C1 segment of cervical spinal cord (tissue), 14 donors: Measurements from ENCODE around the gene PLXNB2.

Experiments
- DNase-seq, 14 donors: peaks; one replicate each; lab custom pipeline; 2025; lab: John Stamatoyannopoulos, UW

Gene PLXNB2

DNA sequence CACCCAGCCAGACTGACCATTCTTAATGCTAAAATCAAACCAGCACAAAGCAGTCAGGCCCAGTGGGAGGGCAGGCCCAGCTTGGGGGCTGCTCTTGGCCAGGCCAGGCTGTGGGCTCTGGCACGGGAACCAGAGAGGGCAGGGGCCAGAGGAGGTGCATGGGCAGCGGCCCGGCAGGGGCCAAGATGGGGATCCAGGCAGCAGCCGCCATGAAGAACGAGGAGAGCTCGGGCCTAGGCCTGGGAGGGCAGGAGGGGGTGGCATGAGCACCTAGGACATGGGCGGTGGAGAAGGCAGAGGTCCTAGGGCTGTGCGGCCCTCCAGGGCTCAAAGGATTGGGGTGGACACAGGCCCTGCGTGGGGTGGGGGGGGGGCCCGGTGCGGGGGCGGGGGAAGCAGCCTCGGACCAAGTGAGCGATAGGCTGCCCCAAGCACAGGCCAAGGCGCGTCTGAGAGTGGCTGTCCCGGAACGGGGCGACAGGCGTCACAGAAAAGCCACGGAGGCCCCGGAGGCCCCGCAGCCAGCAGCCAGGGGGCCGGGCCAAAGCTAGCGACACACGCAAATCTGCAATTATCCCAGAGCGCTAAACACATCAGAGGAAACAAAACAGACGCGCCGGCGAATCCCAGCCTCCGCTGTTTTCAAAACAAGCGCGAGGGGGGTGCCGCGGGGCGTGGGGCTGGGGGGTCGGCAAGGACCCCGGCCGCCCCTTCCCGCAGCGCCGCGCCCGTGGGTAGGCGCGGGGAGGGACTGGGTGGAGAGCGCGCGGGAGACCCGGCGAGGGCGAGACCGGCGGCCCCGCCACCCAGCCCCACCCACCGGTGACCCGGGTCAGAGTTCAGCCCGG lies 8.3 kb downstream of the PLXNB2 start:
- no peak for DNase-seq

DNA sequence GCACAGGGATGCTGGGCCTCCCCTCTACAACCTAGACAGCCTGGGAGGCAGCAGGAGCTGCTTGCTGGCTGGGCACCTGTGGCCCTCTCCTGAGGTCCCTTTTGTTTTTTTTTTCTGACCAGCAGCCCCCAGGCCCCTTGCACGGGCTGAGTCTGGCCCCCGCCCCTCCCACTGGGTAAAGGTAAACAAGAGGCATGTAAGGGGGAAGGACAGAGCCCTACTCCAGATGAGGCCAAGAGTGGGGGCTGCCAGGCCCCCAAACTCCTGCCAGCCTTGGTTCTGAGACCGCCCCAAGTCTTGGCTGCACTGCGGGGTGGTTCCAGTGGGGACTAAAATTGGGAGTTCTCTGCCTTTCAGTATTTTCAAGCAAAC lies 9.2 kb downstream of the PLXNB2 start:
- DNase-seq, result no peak

DNA sequence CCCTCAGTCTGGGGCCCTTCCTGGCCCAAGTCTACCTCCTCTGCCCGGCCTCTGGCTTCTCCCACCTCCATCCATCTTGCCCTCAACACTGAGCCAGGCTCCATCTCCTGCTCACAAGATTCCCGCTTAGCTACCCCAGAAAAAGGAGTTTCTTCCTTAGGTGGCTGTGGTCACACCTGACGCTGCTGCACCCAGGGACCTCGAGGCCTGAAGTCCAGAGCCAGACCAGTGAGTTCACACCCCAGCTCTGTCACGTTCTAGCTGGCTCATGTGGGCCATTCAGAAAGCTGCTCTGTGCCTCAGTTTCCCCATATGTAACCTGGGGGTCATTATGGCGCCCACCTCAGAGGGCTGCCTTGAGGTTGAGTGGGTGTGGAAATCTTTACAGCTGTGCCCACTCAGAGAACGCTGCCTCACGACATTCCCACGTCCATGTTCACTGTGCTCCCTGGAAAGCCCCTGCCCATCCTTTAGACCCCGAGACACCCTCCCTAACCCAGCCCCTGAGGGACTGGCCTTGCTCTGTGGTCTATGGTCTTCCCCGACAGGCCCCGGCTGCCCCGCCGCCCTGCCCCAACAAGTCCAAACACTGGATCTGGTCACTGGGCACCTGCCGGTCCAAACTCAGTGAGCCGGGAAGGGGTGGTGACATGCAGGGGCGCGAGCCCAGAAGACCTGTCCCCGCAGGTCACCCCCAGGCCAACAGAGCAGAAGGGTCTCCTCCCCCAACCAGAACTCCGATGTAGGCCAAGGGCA lies 9.8 kb downstream of the PLXNB2 start:
- DNase-seq, result no peak

DNA sequence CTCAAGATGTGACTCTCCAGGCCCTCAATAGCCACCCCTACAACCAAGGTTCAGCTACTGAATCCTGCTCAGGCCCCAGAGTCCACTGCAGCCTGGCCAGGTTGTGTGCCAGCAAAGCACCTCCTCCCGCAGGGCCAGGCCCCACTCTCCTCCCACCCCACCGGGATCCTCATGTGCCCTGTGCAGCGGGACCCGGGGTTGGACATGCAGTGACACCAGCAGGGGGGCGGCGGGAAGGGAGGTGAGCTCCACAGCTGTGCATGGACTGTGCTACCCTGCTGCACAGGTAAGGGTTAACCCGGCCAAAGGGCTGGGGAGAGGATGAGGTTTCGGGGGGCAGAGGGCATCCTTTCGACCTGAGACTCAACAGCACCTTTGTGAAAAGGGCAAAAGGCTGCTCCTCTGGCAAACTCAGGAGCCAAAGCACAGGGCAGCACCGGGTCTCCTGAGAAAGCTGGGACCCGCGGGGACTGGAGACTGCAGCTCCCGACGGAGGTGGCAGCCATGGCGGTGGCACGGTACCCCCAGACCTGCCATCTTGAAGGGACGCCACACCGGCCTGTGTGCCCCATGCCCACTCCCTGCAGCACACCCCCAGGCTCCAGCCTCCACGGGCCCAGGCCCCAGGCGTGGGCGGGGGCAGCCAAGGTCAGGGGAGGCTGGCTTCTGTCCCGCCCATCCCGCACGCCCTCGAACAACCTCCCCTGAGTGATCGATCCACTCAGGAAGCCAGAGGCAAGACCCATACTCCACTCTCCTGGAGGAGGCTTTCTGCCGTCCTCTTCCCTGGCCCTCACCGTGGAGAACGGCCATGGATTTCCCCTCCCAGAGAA lies 10.6 kb downstream of the PLXNB2 start:
- no peak for DNase-seq

DNA sequence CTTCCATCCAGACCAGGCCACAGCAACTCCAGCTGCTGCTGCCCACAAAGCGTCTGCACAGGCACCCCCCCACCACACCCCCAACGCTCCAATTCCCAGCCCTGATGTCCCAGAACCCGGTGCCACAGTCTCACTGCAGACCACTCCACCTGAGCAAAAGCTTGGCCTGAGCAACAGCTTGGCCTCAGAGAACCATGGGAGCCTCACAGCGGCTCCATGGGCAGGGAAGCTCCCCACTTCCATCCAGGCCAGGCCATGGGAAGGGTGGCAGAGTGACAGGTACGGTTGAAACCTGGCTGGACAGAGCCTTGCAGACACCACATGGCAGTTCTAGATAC lies 13.2 kb downstream of the PLXNB2 start:
- no peak for DNase-seq

DNA sequence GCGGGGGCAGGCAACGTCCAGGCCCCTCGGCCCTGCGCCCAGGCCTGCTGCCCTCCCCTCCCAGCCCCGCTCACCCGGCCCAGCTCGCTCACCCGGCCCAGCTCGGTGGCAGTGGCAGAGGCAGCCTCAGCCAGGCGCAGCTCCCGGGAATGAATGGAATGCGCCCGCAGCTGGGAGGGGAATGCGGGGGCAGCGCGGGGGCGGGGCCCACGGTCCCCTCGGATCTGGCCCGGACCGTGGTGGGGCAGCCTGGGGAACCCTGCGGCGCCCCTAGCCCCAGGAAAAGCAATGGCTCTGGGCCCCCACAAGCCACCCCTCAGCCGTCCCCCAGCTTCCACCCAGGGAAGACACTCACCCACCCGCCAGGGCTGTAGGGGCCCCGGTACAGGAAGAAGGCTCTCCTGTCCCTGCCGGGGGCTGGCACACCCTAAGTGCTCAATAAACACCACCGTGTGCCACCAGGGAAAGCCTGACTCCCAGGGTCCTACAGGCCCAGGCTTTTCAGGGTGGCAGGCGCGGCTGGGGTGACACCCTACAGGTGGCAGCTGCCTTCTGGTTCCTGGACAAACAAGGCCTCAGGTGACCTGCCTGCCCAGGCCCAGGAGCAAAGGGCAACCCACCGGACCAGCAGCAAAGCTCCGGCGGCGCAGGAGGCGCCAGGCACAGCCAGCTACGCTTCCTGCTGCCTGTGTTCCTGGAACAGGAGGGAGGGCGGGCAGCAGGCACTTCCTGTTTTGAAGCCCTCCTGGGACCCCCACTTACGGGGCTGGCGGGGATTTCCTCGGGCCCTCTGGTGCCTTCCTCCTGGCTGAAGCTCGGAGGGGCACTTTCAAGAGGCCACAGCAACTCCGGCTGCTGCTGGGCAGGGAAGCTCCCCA lies 13.8 kb downstream of the PLXNB2 start:
- DNase-seq, result peak in 4 of 14 donors; percentile 36 to 67 (median 39)

DNA sequence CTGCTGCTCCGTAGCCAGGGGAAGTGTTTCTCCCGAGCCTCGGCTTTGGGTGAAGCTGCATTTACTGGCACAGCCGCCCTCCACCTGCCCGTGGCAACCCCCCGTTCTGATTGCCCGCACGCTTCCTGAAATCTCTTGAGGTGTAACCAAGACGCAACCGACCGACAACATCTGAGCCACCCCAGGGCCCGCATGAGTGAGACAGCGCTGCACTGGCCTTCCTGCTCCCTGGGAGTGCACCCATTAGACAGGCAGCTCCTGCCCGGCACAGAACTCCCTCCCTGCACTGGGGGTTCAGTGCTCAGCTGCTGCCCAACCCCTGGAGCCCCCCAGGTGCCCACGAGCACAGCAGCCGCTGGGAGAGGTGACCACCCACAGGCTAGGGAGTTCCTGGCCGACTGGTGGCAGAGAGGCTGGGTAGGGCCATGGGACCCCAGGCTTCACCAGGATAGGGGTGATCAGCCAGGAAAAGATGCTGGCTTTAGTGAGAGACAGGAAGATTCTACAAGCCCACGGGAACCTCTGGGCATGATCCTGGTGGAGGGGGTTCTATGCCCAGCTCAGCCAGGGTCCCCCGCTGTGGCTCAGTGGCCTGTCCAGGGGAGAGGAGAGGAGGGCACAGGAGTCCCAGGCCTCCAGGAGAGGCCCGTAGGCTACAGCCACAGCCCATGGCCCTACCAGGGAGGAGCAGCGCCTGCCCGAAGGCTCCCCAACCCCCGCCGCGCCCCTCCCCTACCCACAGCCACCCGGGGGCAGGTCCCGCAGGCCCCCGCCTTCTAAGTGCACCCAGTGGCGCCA lies 14.6 kb downstream of the PLXNB2 start:
- DNase-seq, result peak in 2 of 14 donors; percentile 34 to 44

DNA sequence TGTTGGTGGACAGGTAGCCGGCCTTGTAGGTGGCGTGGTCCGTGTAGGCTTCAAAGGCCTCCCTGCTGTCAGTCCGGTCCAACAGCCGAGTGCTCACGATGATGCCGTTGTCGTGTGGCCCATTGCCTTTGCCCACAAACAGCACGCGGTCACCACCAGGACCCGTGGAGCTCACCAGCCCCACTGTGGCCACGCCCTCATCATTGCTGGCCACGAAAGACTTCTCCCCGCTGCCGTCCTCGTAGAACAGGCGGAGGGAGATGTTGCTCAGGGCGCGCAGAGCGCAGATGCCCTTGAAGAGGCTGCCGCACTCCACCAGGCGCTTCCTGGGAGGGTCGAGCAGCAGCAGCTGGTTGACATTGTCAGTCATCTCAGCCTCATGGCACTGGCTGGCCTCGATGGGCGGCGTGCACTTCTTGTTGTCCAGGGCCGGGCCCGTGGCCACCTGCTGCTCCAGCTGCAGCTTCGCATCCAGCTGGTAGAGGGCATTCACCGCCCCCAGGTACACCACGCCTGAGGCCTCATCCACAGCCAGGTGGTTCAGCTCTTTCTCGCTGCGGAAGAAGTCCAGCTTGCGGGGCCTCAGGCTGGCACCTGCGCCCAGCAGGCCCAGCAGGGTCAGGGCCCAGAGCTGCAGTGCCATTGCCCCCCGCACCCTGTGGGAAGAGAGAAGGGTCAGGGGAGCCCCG lies 17.4 kb downstream of the PLXNB2 start:
- DNase-seq, result no peak

DNA sequence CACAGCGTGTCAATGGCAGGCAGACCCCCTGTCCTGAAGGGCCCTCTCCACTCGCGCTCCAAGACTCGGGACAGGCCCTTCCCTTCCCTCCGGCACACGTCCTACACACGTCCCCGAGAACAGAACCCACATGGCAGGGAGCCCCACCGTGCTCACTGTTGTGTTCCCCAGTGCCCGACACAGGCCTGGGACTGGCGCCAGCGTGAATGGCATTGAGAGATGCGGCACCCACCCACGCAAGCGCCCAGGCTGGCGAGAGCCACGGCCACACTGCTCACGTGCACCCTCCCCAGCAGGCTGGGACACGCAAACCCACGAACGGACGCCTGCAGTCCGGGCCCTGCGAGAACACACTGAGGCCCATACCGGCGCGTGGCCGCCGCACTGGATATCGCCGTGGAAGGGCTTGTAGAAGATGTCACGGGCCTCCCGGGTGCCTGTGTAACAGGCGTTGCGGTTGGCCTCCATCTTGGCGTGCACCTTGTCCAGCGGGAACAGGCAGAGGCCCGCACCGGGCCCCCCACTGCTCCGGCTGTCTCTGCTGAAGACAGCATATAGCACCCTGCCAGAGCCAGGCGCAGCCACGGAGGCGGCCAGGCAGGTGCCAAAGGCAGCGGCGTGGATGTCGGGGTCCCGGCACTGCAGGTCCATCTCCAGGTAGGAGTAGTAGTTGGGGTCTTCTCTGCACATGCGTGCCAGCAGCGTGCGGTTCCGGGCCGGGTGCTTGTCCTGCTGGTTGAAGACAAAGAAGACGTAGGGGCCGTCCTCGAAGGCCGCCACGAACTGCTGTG lies 18.1 kb downstream of the PLXNB2 start:
- no peak for DNase-seq

DNA sequence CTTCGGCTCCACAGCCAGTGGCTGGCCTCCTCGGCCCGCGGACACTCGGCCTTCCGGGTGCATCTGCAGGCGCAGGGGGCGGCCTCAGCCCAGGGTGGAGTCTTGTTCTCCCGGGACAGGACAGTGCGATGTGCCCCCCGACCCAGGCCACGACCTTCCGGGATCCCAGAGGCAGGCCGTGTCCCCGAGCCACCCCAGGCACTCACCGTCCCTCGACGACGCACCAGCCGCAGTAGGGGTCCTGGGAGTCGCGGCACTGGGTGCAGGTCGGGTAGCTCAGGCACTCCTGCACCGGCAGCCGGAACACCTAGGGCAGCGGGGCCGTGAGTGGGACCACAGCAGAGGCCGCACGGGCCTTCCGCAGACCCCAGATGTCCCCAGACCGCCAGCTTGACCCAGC lies 19.7 kb downstream of the PLXNB2 start:
- DNase-seq, result no peak

DNA sequence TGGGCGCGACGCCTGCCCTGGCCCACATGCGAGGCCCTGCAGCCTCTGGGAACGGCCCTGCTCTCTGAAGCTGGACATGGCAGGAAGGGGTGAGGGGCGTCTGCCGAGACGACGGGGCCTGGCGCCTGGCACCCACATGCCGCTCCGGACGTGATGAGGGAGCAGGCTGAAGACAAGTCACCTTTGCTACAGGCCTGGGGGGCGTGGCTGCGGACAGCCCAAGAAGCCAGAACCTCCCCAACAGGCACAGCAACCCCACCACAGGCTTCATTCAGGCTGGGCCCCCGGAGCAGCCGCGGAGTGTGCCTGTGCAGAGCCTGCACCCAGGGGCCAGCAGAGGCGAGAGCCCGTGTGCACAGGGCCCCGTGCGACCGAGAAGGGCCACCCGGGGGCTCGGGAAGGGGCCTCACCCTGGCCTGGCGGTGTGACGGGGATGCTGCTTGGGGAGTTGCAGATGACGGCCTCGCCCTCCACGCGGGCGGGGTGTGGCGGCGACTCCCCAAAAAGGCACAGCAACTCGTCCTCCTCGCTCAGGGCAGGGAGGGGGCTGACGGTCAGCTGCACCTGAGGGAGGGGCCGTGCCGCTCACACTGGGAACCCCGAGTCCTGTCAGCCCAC lies 20.6 kb downstream of the PLXNB2 start:
- no peak for DNase-seq

DNA sequence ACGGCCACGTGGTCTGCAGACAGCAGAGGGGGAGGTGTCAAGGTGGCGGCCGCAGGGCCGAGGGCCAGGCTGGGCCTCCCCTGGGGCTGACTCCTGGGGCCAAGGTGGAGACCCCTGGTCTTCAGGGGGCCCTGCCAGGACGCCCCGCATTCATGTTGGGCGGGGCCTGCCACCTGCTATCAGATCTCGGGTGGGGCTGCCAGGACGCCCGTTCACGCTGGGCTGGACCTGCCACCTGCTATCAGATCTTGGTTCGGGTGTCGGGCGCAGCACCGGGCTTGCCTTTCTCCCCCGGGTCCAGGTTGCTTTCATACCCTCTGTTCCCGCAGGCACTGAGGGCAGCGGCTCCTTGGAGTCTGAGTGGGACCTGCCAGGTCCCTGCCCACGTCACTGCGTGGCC lies 21.2 kb downstream of the PLXNB2 start:
- DNase-seq, result no peak

DNA sequence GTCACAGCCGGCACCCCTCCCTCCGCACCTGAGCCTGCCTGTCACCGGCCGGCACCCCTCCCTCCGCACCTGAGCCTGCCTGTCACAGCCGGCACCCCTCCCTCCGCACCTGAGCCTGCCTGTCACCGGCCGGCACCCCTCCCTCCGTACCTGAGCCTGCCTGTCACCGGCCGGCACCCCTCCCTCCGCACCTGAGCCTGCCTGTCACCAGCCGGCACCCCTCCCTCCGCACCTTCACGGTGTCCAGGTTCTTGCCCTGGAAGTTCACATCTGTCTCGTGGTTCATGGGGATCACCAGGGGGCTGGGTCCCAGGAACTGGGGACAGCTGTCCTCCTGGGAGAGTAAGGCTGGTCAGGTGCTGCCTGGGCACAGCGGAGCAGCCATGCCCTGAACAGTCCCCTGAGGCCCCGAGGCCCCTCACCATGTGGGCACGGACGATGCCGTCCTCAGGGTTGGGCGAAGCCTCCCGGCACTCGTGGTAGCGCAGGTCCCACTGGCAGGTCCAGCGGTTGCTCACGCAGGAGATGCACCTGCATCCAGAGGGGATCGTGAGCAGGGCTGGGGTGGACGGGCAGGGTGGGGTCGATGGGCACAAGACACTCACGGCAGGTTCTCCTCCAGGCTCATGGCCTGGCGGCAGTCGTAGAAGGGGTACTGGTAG lies 21.7 kb downstream of the PLXNB2 start:
- DNase-seq, result no peak

DNA sequence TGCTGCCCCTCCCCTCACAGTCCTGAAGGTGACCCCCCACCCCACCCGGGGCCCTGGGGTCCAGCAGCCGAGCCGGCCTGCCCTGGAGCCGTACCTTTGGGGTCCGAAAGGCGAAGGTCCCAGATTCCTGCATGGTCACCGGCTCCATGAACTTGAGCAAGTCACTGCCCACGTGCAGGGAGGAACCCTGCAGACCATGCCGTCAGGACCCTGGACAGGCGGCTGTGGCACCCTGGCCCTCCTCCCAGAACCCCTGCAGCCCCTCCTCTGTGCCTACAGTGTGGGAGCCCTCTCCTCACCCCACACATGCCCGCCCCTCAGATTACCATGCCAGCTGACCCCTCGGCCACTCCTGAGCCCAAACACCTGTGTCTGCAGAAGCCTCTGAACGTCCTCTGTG lies 23.0 kb downstream of the PLXNB2 start:
- no peak for DNase-seq

DNA sequence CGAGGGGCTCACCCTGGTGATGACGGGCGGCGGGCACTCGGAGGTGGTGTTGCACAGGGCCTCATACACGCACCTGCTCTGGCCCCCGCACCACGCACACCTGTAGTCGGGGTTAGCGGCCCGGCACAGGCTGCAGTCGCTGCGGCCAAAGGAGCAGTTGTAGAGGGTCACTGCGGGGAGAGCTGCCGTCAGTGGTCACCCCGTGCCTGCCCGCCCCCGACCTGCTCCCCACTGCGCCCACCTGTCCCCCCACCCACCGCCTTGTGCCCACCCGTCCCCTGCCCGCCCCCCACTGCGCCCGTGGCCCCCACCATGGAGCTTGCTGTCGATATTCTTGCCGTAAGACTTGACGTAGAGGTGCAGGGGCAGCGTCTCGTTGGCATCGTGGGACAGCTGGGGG lies 23.6 kb downstream of the PLXNB2 start:
- DNase-seq, result no peak

DNA sequence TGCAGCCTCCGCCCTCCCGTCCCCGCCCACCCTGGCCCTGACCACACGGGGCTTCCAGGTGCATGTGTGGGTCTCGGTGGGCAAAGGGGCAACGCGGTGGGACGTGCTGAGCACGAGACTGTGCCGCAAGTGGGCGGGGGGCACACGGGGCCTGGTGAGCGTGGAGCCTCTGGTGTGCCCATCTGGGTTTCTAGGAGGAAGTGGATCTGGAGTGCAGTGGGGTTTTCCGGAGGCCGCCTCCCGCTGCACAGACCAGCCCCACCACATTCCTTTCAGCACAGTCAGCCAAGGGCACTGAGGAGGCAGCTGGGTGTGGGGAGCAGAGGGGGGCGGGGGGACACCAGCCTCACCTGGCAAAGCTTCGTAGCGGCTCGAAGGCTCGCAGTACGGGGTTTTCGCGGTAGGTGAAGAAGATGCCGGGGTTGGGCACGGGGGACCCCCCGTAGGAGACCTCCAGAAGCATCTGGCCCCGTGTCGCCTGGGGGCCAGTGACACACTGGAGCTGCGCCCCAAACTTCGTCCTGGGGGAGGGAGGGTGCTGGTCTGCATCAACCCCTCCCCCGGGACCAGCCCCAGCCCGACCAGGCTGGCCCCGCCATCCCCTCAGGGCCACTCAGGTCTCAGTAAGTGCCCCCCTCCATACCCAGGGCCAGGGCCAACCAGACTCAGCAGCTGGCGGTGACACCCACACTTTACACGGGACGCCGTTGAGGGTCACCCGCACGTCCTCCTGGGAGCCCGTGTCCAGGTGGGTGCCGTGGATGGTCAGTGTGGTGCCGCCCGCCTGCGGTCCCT lies 24.9 kb downstream of the PLXNB2 start:
- DNase-seq, result no peak

DNA sequence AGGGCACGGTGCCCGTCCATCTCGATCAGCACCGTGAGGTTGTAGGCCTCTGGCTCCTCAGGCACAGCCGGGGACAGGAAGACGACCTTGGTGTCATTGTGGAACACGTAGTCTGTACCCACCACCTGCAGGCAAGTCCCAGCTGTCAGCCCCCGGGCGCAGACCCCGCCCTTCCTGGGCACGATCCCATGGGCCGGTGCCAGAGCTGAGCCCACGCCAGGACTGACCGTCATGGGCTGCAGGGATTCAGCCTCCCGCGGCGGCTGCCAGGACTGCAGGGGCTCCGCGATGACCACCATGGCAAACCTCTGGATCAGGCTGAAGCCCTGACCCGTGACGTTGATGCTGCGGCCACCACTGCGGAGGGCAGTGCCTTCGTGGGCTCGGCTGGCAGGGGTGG lies 25.5 kb downstream of the PLXNB2 start:
- no peak for DNase-seq
